GM12878 (cell line): Measurements from ENCODE around the gene PSMB5. TPM values are rescaled to one million over a fixed set of nuclear protein-coding genes. Genes with fewer than 3 reads are reported as not detected.

Experiments used
- ATAC-seq: fragments of 200-7000 bp; cut with Tn5 transposase; 3 replicates; pipeline ENCODE4 v1.9.1; 2020; ENCODE audit warnings: mild to moderate bottlenecking, moderate library complexity
- BruUV-seq: library from RNA; stranded (reverse); fragments of 400-500 nt; replicated peaks from 2 replicates; lab custom pipeline; 2021; lab: Mats Ljungman, UMichigan
- CTCF ChIA-PET: fragments of 300-600 bp; sonication (Branson Sonifier 250); formaldehyde crosslinking; extraction: SDS; loops from one replicate; lab custom pipeline; 2021; ENCODE audit warnings: inconsistent platforms; lab: Yijun Ruan, JAX
- POLR2A ChIA-PET: fragments of 350-600 bp; formaldehyde crosslinking; extraction: SDS; loops from one replicate; lab custom pipeline; 2021; ENCODE audit warnings: inconsistent platforms; lab: Charles Lee
- RAD21 ChIA-PET: fragments of 300-600 bp; sonication (Branson Sonifier 250); formaldehyde crosslinking; loops from one replicate; lab custom pipeline; 2023; ENCODE audit warnings: antibody characterized with exemption; ENCODE audit not compliant: unreplicated experiment; lab: Charles Lee
- SMC1A ChIA-PET: fragments of 300-600 bp; sonication (Branson Sonifier 250); formaldehyde crosslinking; loops from one replicate; lab custom pipeline; 2023; ENCODE audit not compliant: unreplicated experiment, uncharacterized antibody; lab: Charles Lee
- DNase-seq: peaks from one replicate; pipeline ENCODE4 v3.0.0-alpha.2; 2011; ENCODE audit warnings: low read depth, low spot score
- FAIRE-seq: peaks from 3 replicates; lab custom pipeline; 2011; peaks lifted over from hg19 to GRCh38; lab: Jason Lieb, UNC
- H2AFZ ChIP-seq: 2 replicates; pipeline ENCODE4 v1.6.0; 2011; ENCODE audit warnings: low read depth, low read length, control low read depth; ENCODE audit not compliant: control insufficient read depth
- H3K27ac ChIP-seq: 2 replicates; pipeline ENCODE4 v1.5.1; 2011; ENCODE audit warnings: control low read depth; ENCODE audit not compliant: control insufficient read depth, insufficient read depth
- H3K27me3 ChIP-seq, 2 experiments: replicated peaks in 1 of 2; 2 replicates each; pipeline versions ENCODE4 v1.6.0 to v1.6.1; 2011; ENCODE audit warnings: low read length in 1 of 2; ENCODE audit not compliant: control insufficient read depth in 2 of 2, insufficient read depth in 2 of 2
- H3K36me3 ChIP-seq, 2 experiments: 2 replicates each; pipeline ENCODE4 v1.5.1; 2011; ENCODE audit warnings: low read length in 1 of 2; ENCODE audit not compliant: control insufficient read depth in 2 of 2, insufficient read depth in 2 of 2
- H3K4me1 ChIP-seq: 2 replicates; pipeline ENCODE4 v1.6.1; 2011; ENCODE audit warnings: mild to moderate bottlenecking, low read length, moderate library complexity, mixed read lengths; ENCODE audit not compliant: control insufficient read depth, insufficient read depth
- H3K4me2 ChIP-seq: 2 replicates; pipeline ENCODE4 v1.6.0; 2011; ENCODE audit warnings: control low read depth; ENCODE audit not compliant: control insufficient read depth, insufficient read depth
- H3K4me3 ChIP-seq: fragments of 200-600 bp; sonication (generic); 2 replicates; pipeline ENCODE4 v1.5.1; 2016
- H3K79me2 ChIP-seq: 2 replicates; pipeline ENCODE4 v1.6.0; 2011; ENCODE audit warnings: low read length; ENCODE audit not compliant: control insufficient read depth, insufficient read depth
- H3K9ac ChIP-seq: 2 replicates; pipeline ENCODE4 v1.8.0; 2011; ENCODE audit warnings: low read length, control low read depth, mixed read lengths; ENCODE audit not compliant: control insufficient read depth, insufficient read depth
- H3K9me3 ChIP-seq: replicated peaks from 3 replicates; pipeline ENCODE4 v1.5.1; 2011; ENCODE audit warnings: mild to moderate bottlenecking, low read length; ENCODE audit not compliant: control insufficient read depth, insufficient read depth
- H4K20me1 ChIP-seq: 2 replicates; pipeline ENCODE4 v1.6.0; 2011; ENCODE audit not compliant: control insufficient read depth, insufficient read depth
- BACH1 ChIP-seq: fragments of 450-650 bp; IDR thresholded peaks from 2 replicates; pipeline ENCODE4 v1.6.1; 2017; ENCODE audit warnings: mild to moderate bottlenecking, borderline replicate concordance
- EZH2 ChIP-seq: IDR thresholded peaks from 2 replicates; pipeline ENCODE4 v1.6.1; 2012; ENCODE audit warnings: low read depth, mild to moderate bottlenecking, control low read depth, inconsistent platforms, low read length, borderline replicate concordance; ENCODE audit not compliant: control insufficient read depth
- FOXK2 ChIP-seq: fragments of 450-650 bp; IDR thresholded peaks from 2 replicates; pipeline ENCODE4 v1.6.1; 2017; ENCODE audit warnings: mild to moderate bottlenecking, moderate library complexity
- GABPA ChIP-seq: IDR thresholded peaks from 2 replicates; pipeline ENCODE4 v1.6.1; 2014; ENCODE audit warnings: antibody characterized with exemption, low read depth, mild to moderate bottlenecking, inconsistent platforms
- MTA3 ChIP-seq: IDR thresholded peaks from 2 replicates; pipeline ENCODE4 v1.6.1; 2012; ENCODE audit warnings: low read length, inconsistent platforms, borderline replicate concordance
- POLR2AphosphoS2 ChIP-seq: IDR thresholded peaks from 2 replicates; pipeline ENCODE4 v1.6.1; 2011; ENCODE audit warnings: low read depth, mild to moderate bottlenecking, low read length, improper control_type of control experiment, moderate library complexity
- POLR2AphosphoS5 ChIP-seq: IDR thresholded peaks from 2 replicates; pipeline ENCODE4 v1.6.1; 2011; ENCODE audit warnings: mild to moderate bottlenecking, low read length, inconsistent platforms
- SMAD1 ChIP-seq: fragments of 450-650 bp; IDR thresholded peaks from 2 replicates; pipeline ENCODE4 v1.6.1; 2018; ENCODE audit warnings: mild to moderate bottlenecking, low read depth; ENCODE audit not compliant: partially characterized antibody
- SUZ12 ChIP-seq: fragments of 200-600 bp; sonication (generic); IDR thresholded peaks from one replicate; pipeline ENCODE4 v1.6.1; 2018; ENCODE audit warnings: antibody characterized with exemption, mild to moderate bottlenecking; ENCODE audit not compliant: unreplicated experiment
- WGBS: methylation state at CpG from one replicate; pipeline ENCODE4 v1.1.6; 2016; ENCODE audit warnings: low lambda C conversion rate; ENCODE audit not compliant: insufficient replicate concordance, insufficient coverage; ENCODE audit errors: missing lambda C conversion rate; 5-methylcytosine and 5-hydroxymethylcytosine counted together
- in situ Hi-C: fragments of 300-500 bp; cut with MboI; formaldehyde crosslinking; loops from 9 replicates; pipeline ENCODE4 v1.14.3; 2018; ENCODE audit warnings: mixed read lengths
- intact Hi-C: fragments of 100-400 bp; cut with micrococcal nuclease; formaldehyde crosslinking; loops from one replicate; pipeline ENCODE4 v1.14.2; 2022; ENCODE audit not compliant: unreplicated experiment
- polyA plus RNA-seq, 11 experiments: library from polyadenylated mRNA; depleted of rRNA in 4 of 11; unstranded in 6 of 11; stranded (reverse) in 5 of 11; fragments of >200 nt; fragmentation: Nextera tagmentation in 4 of 11; fragmentation: Illumina TruSeq in 1 of 11; extraction: Ambion mirVana in 4 of 11; extraction: Trizol in 1 of 11; gene quantifications; 1 replicate in 1 of 11; 2 replicates in 10 of 11; pipeline versions ENCODE4 v1.2.1 to v1.2.3, GENCODE V29; 2011 to 2016; ENCODE audit warnings: inconsistent platforms in 2 of 11, missing spikeins in 2 of 11, low read depth in 1 of 11
- total RNA-seq, 4 experiments: library from RNA; depleted of rRNA in 3 of 4; stranded (reverse); fragments of >200 nt in 3 of 4; fragmentation: Illumina TruSeq in 1 of 4; extraction: Trizol in 1 of 4; gene quantifications; 2 replicates each; pipeline versions ENCODE4 v1.2.1 to v1.2.3, GENCODE V29; 2013 to 2021
- TF ChIP-seq, protein P1 (sequence below): fragments of 450-650 bp; formaldehyde crosslinking; IDR thresholded peaks from 2 replicates; pipeline ENCODE4 v1.4.0; 2020; ENCODE audit warnings: mild to moderate bottlenecking, moderate library complexity
- TF ChIP-seq, protein P2 (sequence below): fragments of 450-650 bp; IDR thresholded peaks from 2 replicates; pipeline ENCODE4 v1.6.1; 2017; ENCODE audit warnings: antibody characterized with exemption, mild to moderate bottlenecking, moderate library complexity
- TF ChIP-seq, protein P3 (sequence below): IDR thresholded peaks from 2 replicates; pipeline ENCODE4 v1.6.1; 2011; ENCODE audit warnings: mild to moderate bottlenecking, low read depth, low read length, moderate library complexity; ENCODE audit not compliant: insufficient replicate concordance
- TF ChIP-seq, protein P4 (sequence below): IDR thresholded peaks from 2 replicates; pipeline ENCODE4 v1.6.1; 2011; ENCODE audit warnings: low read depth, low read length, improper control_type of control experiment, borderline replicate concordance

PSMB5 gene
- total and polyA plus RNA-seq, 10 of the 15 experiments (the other 5 are each of a cell fraction or from before 2014, with no cell fraction given): 84.5 to 802 (median 144) TPM

DNA sequence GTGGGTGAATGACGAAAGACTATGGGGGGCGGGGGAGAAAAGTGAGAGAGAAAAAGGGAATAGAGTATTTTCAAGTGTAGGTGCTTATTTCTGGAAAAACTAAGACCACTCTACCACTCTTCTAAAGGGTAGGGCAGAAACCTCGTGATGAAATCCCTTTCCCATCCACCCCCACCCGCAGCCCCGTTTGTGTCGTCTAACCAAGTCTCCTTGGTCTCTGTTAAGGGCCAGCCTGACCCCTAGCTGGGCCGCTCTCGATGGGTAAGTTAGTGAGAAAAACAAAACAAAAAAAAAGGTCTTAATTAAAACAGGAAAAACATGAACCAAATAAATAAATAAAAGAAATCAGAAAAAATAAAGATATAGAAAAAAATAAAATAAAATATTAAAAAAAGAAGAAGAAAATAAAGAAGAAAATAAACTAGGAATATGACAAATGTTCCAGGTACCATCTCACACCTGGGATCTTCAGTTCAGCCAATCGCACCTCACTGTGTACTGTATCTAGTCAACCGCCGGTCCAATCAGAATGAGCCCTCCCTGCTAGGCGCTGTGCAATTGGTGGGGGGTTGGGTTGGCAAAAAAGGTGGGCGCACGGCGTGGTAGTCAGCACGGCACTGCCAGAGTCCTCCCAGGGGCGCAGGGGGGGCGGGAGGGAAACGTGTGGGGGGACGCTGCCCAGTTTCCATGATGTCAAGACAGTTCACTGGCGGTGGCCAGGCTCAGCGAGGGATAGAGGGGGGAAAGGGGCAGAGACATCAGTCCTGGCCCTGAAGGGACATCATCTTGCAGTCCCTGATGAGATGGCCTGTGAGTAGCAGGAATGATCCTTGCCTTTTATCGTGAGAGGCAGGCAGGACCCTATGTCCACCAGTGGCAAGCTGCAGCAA is 32.4 kb upstream of the PSMB5 start:
- Histone ChIP-seq H3K4me1 (peaks cover 11% of the 10 kb centered on the region; the same call in 1 of the 2 replicates), H3K9ac (no peak overlapping the region), H3K36me3 (peaks cover 29 to 40% of the 10 kb centered on the region in 2 experiments), H3K4me2 (no peak overlapping the region), H3K27me3 (no peaks in the 10 kb centered on the region), H2AFZ (no peak overlapping the region), H3K27ac (no peak overlapping the region), H3K9me3 (no peaks in the 10 kb centered on the region), H3K79me2 (peaks cover 36% of the 10 kb centered on the region), H3K4me3 (no peak overlapping the region), H4K20me1 (peaks cover 9% of the 10 kb centered on the region; the same call in 1 of the 2 replicates)
- no TSS peak for BruUV-seq
- POLR2A ChIA-PET: interaction anchor here (0.6 kb wide), 1 partner anchor 71 kb away, joined by 3 read pairs; no protein-coding TSS in a partner anchor
- in situ Hi-C loops: no loop called here
- no peak for DNase-seq
- CTCF ChIA-PET: interaction anchor here (1.5 to 4.2 kb wide), 12 partner anchors 8 to 219 kb away, joined by 5 to 80 read pairs (median 16); partner anchors contain the start of genes ACIN1, AJUBA, C14orf119 and CDH24
- ATAC-seq: no peak
- SMC1A ChIA-PET: interaction anchor here (0.5 to 2.2 kb wide), 6 partner anchors 9 to 128 kb away, joined by 3 to 23 read pairs (median 5); no protein-coding TSS in a partner anchor
- RAD21 ChIA-PET: interaction anchor here (1.9 kb wide), 1 partner anchor 80 kb away, joined by 27 read pairs; no protein-coding TSS in a partner anchor
- intact Hi-C loops: no loop called here
- WGBS: 87% methylated on average over 23 of the region's 23 CpGs
- no peak for FAIRE-seq
- TF ChIP-seq BACH1: no peak
- TF ChIP-seq FOXK2: no peak
- no peak for TF ChIP-seq SUZ12
- TF ChIP-seq POLR2AphosphoS5: no peak
- TF ChIP-seq MTA3: no peak
- TF ChIP-seq, protein P1, sequence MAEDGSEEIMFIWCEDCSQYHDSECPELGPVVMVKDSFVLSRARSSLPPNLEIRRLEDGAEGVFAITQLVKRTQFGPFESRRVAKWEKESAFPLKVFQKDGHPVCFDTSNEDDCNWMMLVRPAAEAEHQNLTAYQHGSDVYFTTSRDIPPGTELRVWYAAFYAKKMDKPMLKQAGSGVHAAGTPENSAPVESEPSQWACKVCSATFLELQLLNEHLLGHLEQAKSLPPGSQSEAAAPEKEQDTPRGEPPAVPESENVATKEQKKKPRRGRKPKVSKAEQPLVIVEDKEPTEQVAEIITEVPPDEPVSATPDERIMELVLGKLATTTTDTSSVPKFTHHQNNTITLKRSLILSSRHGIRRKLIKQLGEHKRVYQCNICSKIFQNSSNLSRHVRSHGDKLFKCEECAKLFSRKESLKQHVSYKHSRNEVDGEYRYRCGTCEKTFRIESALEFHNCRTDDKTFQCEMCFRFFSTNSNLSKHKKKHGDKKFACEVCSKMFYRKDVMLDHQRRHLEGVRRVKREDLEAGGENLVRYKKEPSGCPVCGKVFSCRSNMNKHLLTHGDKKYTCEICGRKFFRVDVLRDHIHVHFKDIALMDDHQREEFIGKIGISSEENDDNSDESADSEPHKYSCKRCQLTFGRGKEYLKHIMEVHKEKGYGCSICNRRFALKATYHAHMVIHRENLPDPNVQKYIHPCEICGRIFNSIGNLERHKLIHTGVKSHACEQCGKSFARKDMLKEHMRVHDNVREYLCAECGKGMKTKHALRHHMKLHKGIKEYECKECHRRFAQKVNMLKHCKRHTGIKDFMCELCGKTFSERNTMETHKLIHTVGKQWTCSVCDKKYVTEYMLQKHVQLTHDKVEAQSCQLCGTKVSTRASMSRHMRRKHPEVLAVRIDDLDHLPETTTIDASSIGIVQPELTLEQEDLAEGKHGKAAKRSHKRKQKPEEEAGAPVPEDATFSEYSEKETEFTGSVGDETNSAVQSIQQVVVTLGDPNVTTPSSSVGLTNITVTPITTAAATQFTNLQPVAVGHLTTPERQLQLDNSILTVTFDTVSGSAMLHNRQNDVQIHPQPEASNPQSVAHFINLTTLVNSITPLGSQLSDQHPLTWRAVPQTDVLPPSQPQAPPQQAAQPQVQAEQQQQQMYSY: no peak
- TF ChIP-seq, protein P2, sequence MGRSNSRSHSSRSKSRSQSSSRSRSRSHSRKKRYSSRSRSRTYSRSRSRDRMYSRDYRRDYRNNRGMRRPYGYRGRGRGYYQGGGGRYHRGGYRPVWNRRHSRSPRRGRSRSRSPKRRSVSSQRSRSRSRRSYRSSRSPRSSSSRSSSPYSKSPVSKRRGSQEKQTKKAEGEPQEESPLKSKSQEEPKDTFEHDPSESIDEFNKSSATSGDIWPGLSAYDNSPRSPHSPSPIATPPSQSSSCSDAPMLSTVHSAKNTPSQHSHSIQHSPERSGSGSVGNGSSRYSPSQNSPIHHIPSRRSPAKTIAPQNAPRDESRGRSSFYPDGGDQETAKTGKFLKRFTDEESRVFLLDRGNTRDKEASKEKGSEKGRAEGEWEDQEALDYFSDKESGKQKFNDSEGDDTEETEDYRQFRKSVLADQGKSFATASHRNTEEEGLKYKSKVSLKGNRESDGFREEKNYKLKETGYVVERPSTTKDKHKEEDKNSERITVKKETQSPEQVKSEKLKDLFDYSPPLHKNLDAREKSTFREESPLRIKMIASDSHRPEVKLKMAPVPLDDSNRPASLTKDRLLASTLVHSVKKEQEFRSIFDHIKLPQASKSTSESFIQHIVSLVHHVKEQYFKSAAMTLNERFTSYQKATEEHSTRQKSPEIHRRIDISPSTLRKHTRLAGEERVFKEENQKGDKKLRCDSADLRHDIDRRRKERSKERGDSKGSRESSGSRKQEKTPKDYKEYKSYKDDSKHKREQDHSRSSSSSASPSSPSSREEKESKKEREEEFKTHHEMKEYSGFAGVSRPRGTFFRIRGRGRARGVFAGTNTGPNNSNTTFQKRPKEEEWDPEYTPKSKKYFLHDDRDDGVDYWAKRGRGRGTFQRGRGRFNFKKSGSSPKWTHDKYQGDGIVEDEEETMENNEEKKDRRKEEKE: no peak
- TF ChIP-seq, protein P3, sequence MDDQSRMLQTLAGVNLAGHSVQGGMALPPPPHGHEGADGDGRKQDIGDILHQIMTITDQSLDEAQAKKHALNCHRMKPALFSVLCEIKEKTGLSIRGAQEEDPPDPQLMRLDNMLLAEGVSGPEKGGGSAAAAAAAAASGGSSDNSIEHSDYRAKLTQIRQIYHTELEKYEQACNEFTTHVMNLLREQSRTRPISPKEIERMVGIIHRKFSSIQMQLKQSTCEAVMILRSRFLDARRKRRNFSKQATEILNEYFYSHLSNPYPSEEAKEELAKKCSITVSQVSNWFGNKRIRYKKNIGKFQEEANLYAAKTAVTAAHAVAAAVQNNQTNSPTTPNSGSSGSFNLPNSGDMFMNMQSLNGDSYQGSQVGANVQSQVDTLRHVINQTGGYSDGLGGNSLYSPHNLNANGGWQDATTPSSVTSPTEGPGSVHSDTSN: no peak
- TF ChIP-seq SMAD1: no peak
- TF ChIP-seq POLR2AphosphoS2: no peak
- no peak for TF ChIP-seq GABPA
- TF ChIP-seq, protein P4, sequence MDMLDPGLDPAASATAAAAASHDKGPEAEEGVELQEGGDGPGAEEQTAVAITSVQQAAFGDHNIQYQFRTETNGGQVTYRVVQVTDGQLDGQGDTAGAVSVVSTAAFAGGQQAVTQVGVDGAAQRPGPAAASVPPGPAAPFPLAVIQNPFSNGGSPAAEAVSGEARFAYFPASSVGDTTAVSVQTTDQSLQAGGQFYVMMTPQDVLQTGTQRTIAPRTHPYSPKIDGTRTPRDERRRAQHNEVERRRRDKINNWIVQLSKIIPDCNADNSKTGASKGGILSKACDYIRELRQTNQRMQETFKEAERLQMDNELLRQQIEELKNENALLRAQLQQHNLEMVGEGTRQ: no peak
- no peak for TF ChIP-seq EZH2
